ENCODE measurements around the gene RAPGEF1. TPM values are rescaled to one million over a fixed set of nuclear protein-coding genes. Genes with fewer than 3 reads are reported as not detected.
A peak's percentile ranks its signal among the peaks of the same experiment; 100 is the strongest.

Gene RAPGEF1
- total and polyA plus RNA-seq, 7 donors = 72.3 to 319 (median 268) TPM

DNA sequence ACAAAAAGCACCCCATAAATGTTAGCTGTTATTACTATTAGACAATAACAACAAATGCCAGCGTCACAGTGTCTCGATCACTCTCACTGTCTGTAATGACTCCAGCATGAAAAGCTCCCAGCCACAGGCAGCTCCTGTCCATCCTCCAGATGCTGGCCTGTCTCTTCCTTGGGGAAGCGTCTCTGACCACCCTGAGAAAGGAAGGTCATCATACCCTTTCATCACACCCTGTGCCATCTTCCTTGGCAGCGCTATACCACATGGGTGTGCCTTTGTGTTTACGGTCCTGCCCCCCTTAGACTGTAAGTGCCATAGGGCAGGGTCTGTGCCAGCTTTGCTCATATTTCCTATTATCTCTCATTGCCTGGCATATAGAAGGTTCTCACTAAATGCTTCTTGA, 104.0 kb downstream of the RAPGEF1 start:
- intact Hi-C loops (cut with DNase I) = no loop called here
- Histone ChIP-seq H3K27me3 (ENCODE audit: insufficient read depth in 3 of 3, low read length in 2 of 3) (no peaks in the 10 kb centered on the region), H3K4me3 (no peak overlapping the region), H3K9me3 (no peaks in the 10 kb centered on the region), H3K27ac (peak overlapping the region; percentile 72), H3K4me1 (peaks cover 33% of the 10 kb centered on the region), H3K36me3 (ENCODE audit: insufficient read depth in 1 of 2, low read depth in 1 of 2) (peaks cover 2 to 17% of the 10 kb centered on the region in 2 donors)
- no peak for DNase-seq
- peak in 3 of 4 donors; percentile 3 to 22 (median 19) for ATAC-seq
- TF ChIP-seq, protein P1, sequence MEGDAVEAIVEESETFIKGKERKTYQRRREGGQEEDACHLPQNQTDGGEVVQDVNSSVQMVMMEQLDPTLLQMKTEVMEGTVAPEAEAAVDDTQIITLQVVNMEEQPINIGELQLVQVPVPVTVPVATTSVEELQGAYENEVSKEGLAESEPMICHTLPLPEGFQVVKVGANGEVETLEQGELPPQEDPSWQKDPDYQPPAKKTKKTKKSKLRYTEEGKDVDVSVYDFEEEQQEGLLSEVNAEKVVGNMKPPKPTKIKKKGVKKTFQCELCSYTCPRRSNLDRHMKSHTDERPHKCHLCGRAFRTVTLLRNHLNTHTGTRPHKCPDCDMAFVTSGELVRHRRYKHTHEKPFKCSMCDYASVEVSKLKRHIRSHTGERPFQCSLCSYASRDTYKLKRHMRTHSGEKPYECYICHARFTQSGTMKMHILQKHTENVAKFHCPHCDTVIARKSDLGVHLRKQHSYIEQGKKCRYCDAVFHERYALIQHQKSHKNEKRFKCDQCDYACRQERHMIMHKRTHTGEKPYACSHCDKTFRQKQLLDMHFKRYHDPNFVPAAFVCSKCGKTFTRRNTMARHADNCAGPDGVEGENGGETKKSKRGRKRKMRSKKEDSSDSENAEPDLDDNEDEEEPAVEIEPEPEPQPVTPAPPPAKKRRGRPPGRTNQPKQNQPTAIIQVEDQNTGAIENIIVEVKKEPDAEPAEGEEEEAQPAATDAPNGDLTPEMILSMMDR (IDR thresholded peaks at IDR 0.05) = no peak
- 74 to 80% (median 78%) methylated on average over 5 of the region's 5 CpGs for WGBS, 3 donors

GRCh38 chr9:131635285-131635684, 104.6 kb downstream of the RAPGEF1 start:
- peaks cover 32% of the 10 kb centered on the region for H3K4me1 ChIP-seq
- H3K27me3 ChIP-seq (ENCODE audit: insufficient read depth in 3 of 3, low read length in 2 of 3) = no peaks in the 10 kb centered on the region
- ATAC-seq (peak; percentile 86 to 93 (median 90)), DNase-seq (peak; percentile 83 to 84)
- TF ChIP-seq, protein P1 (IDR thresholded peaks at IDR 0.05) = no peak
- H3K9me3 ChIP-seq = no peaks in the 10 kb centered on the region
- peak overlapping the region; percentile 72 for H3K27ac ChIP-seq
- WGBS, 3 donors = 31 to 45% (median 35%) methylated on average over 6 of the region's 6 CpGs
- H3K36me3 ChIP-seq (ENCODE audit: insufficient read depth in 1 of 2, low read depth in 1 of 2) = peaks cover 2 to 17% of the 10 kb centered on the region in 2 donors
- intact Hi-C loops (cut with DNase I) = no loop called here
- no peak overlapping the region for H3K4me3 ChIP-seq

GRCh38 chr9:131633491-131634031, 106.3 kb downstream of the RAPGEF1 start:
- no peak overlapping the region for H3K4me3 ChIP-seq
- peaks cover 2 to 18% of the 10 kb centered on the region in 2 donors for H3K36me3 ChIP-seq (ENCODE audit: insufficient read depth in 1 of 2, low read depth in 1 of 2)
- TF ChIP-seq, protein P1 (IDR thresholded peaks at IDR 0.05) = no peak
- 49 to 63% (median 54%) methylated on average over 9 of the region's 9 CpGs for WGBS, 3 donors
- no peak for DNase-seq
- peak in 1 of 4 donors; percentile 23 for ATAC-seq
- no peaks in the 10 kb centered on the region for H3K9me3 ChIP-seq
- H3K27me3 ChIP-seq (ENCODE audit: insufficient read depth in 3 of 3, low read length in 2 of 3) = no peaks in the 10 kb centered on the region
- H3K27ac ChIP-seq = peak overlapping the region; percentile 72
- intact Hi-C loops (cut with DNase I) = no loop called here
- peaks cover 44% of the 10 kb centered on the region for H3K4me1 ChIP-seq

DNA sequence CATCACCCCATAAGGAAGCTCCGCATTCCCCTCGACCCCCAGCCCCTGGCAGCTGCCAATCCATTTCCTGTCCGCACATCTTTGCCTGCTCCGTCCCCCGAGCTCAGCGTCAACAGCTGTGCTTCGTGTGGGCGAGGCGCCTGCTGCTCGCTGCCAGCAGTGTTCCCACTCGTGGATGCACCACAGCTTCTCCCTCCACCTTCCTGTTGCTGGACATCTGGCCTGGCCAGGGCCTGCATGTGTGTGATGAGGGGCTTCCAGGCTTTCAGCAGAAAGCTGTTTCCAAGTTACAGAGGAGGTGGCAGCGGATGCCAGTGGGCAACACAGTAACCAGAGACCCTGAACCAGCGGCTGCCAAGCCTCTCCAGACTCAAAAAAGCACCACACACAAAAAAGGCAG, 108.6 kb downstream of the RAPGEF1 start:
- peaks cover 2 to 15% of the 10 kb centered on the region in 2 donors for H3K36me3 ChIP-seq (ENCODE audit: insufficient read depth in 1 of 2, low read depth in 1 of 2)
- peak overlapping the region; percentile 19 for H3K27ac ChIP-seq
- 60 to 81% (median 64%) methylated on average over 13 of the region's 13 CpGs for WGBS, 3 donors
- peaks cover 59% of the 10 kb centered on the region for H3K4me1 ChIP-seq
- no peak overlapping the region for H3K4me3 ChIP-seq
- no peaks in the 10 kb centered on the region for H3K27me3 ChIP-seq (ENCODE audit: insufficient read depth in 3 of 3, low read length in 2 of 3)
- intact Hi-C loops (cut with DNase I) = no loop called here
- DNase-seq = no peak
- ATAC-seq = no peak
- H3K9me3 ChIP-seq = no peaks in the 10 kb centered on the region
- TF ChIP-seq, protein P1 (IDR thresholded peaks at IDR 0.05) = no peak

All from psoas muscle (tissue), 8 donors.